Liver (tissue), 9 donors: ENCODE measurements around the gene PLA2G4E. TPM values are rescaled to one million over a fixed set of nuclear protein-coding genes. Genes with fewer than 3 reads are reported as not detected.

Source experiments
- DNase-seq: peaks from one replicate; pipeline ENCODE4 v3.0.0-alpha.2; 2017; ENCODE audit warnings: low spot score
- H3K27ac ChIP-seq, 2 donors: one replicate each; pipeline ENCODE4 v1.7.0; 2013; ENCODE audit warnings: inconsistent platforms in 2 of 2, low read length in 2 of 2, control low read depth in 1 of 2, low read depth in 1 of 2, mild to moderate bottlenecking in 1 of 2
- H3K27me3 ChIP-seq, 4 donors: one replicate each; pipeline versions ENCODE4 v1.6.1 to v1.7.0; 2013; ENCODE audit warnings: low read length in 3 of 4, inconsistent platforms in 1 of 4, mild to moderate bottlenecking in 1 of 4, moderate library complexity in 1 of 4; ENCODE audit not compliant: control insufficient read depth in 4 of 4, insufficient read depth in 4 of 4
- H3K36me3 ChIP-seq, 4 donors: one replicate each; pipeline versions ENCODE4 v1.6.1 to v1.7.0; 2013; ENCODE audit warnings: low read length in 3 of 4, mild to moderate bottlenecking in 3 of 4, low read depth in 1 of 4, moderate library complexity in 1 of 4; ENCODE audit not compliant: control insufficient read depth in 4 of 4, insufficient read depth in 3 of 4
- H3K4me1 ChIP-seq, 4 donors: one replicate each; pipeline versions ENCODE4 v1.6.1 to v1.7.0; 2013; ENCODE audit warnings: low read length in 3 of 4, mild to moderate bottlenecking in 3 of 4, moderate library complexity in 1 of 4; ENCODE audit not compliant: control insufficient read depth in 4 of 4, insufficient read depth in 4 of 4
- H3K4me3 ChIP-seq, 3 donors: one replicate each; pipeline versions ENCODE4 v1.6.1 to v1.7.0; 2013; ENCODE audit warnings: low read length in 3 of 3, control low read depth in 1 of 3, low read depth in 1 of 3, mild to moderate bottlenecking in 1 of 3
- H3K9ac ChIP-seq, 2 donors: one replicate each; pipeline ENCODE4 v1.7.0; 2013; ENCODE audit warnings: low read length in 2 of 2, mild to moderate bottlenecking in 2 of 2, moderate library complexity in 2 of 2, control low read depth in 1 of 2, low read depth in 1 of 2
- H3K9me3 ChIP-seq, 4 donors: one replicate each; pipeline versions ENCODE4 v1.6.1 to v1.7.0; 2013; ENCODE audit warnings: low read length in 3 of 4; ENCODE audit not compliant: control insufficient read depth in 4 of 4
- EGR1 ChIP-seq, 2 donors: IDR thresholded peaks; 2 replicates each; pipeline ENCODE4 v1.6.1; 2016 to 2018; ENCODE audit warnings: antibody characterized with exemption in 2 of 2, low read depth in 2 of 2
- FOXA1 ChIP-seq: IDR thresholded peaks from 2 replicates; pipeline ENCODE4 v1.6.1; 2016; ENCODE audit warnings: antibody characterized with exemption
- FOXA2 ChIP-seq: IDR thresholded peaks from 2 replicates; pipeline ENCODE4 v1.6.1; 2016; ENCODE audit warnings: antibody characterized with exemption
- HNF4A ChIP-seq, 2 donors: conservative IDR thresholded peaks; 2 replicates each; pipeline ENCODE4 v1.6.1; 2016; ENCODE audit warnings: antibody characterized with exemption in 2 of 2, mild to moderate bottlenecking in 2 of 2
- HNF4G ChIP-seq: IDR thresholded peaks from 2 replicates; pipeline ENCODE4 v1.6.1; 2016; ENCODE audit warnings: antibody characterized with exemption
- NR2F2 ChIP-seq: IDR thresholded peaks from 2 replicates; pipeline ENCODE4 v1.6.1; 2016; ENCODE audit warnings: antibody characterized with exemption
- RAD21 ChIP-seq, 2 donors: IDR thresholded peaks; 2 replicates each; pipeline ENCODE4 v1.6.1; 2016; ENCODE audit warnings: antibody characterized with exemption in 2 of 2, mild to moderate bottlenecking in 2 of 2
- REST ChIP-seq: IDR thresholded peaks from 2 replicates; pipeline ENCODE4 v1.6.1; 2016; ENCODE audit warnings: antibody characterized with exemption, mild to moderate bottlenecking
- RXRA ChIP-seq, 2 donors: IDR thresholded peaks; 2 replicates each; pipeline ENCODE4 v1.6.1; 2017 to 2018; ENCODE audit warnings: antibody characterized with exemption in 2 of 2, mild to moderate bottlenecking in 1 of 2
- SP1 ChIP-seq: IDR thresholded peaks from 2 replicates; pipeline ENCODE4 v1.6.1; 2018; ENCODE audit warnings: antibody characterized with exemption, mild to moderate bottlenecking
- TAF1 ChIP-seq: conservative IDR thresholded peaks from 2 replicates; pipeline ENCODE4 v1.6.1; 2016; ENCODE audit warnings: antibody characterized with exemption, mild to moderate bottlenecking
- ZBTB33 ChIP-seq: IDR thresholded peaks from 2 replicates; pipeline ENCODE4 v1.6.1; 2016; ENCODE audit warnings: antibody characterized with exemption
- WGBS: extraction: QIAGEN DNeasy Blood & Tissue Kit; methylation state at CpG from one replicate; pipeline ENCODE4 v1.1.7; 2013; 5-methylcytosine and 5-hydroxymethylcytosine counted together
- polyA plus RNA-seq, 2 donors: library from polyadenylated mRNA; stranded (reverse) in 1 of 2; unstranded in 1 of 2; fragments of 200-250 nt in 1 of 2; fragments of >200 nt in 1 of 2; fragmentation: Nextera tagmentation in 1 of 2; extraction: Ambion mirVana in 1 of 2; gene quantifications; one replicate each; pipeline versions ENCODE4 v1.2.1 to v1.2.3, GENCODE V29; 2013 to 2015
- total RNA-seq, 2 donors: library from RNA; depleted of rRNA; stranded (reverse); fragments of >200 nt; gene quantifications; one replicate each; pipeline ENCODE4 v1.2.3, GENCODE V29; 2014
- TF ChIP-seq, protein P1 (sequence below): IDR thresholded peaks from 2 replicates; pipeline ENCODE4 v1.6.1; 2016; ENCODE audit warnings: antibody characterized with exemption
- donor health status: healthy.
- donor health status: healthy.
- donor health status: healthy.
- donor health status: healthy.
- donor health status: healthy.

The PLA2G4E gene
- total and polyA plus RNA-seq, 4 donors: not detected

- no peaks in the 10 kb centered on the region for H3K36me3 ChIP-seq
- no peaks in the 10 kb centered on the region for H3K4me1 ChIP-seq
- no peaks in the 10 kb centered on the region for H3K27me3 ChIP-seq
- TF ChIP-seq RAD21 (IDR thresholded peaks at IDR 0.05): no peak
- no peak for TF ChIP-seq FOXA2
- TF ChIP-seq TAF1: no peak
- no peak for TF ChIP-seq EGR1 (IDR thresholded peaks at IDR 0.05; ENCODE audit: low read depth in 2 of 2)
- no peak for TF ChIP-seq RXRA (IDR thresholded peaks at IDR 0.05)
- TF ChIP-seq HNF4G: no peak
- no peak for TF ChIP-seq SP1
- TF ChIP-seq HNF4A (conservative IDR thresholded peaks at IDR 0.05): no peak
- TF ChIP-seq, protein P1, sequence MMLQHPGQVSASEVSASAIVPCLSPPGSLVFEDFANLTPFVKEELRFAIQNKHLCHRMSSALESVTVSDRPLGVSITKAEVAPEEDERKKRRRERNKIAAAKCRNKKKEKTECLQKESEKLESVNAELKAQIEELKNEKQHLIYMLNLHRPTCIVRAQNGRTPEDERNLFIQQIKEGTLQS: no peak
- TF ChIP-seq FOXA1: no peak
- TF ChIP-seq REST: no peak
- H3K27ac ChIP-seq: no peak overlapping the region
- no peak overlapping the region for H3K9ac ChIP-seq
- H3K9me3 ChIP-seq: no peaks in the 10 kb centered on the region
- no peak for DNase-seq
- H3K4me3 ChIP-seq: no peak overlapping the region
- 85% methylated on average over 7 of the region's 7 CpGs for WGBS
Observed at GRCh38 chr15:42027521-42027920, 6.7 kb upstream of the PLA2G4E start.

DNA sequence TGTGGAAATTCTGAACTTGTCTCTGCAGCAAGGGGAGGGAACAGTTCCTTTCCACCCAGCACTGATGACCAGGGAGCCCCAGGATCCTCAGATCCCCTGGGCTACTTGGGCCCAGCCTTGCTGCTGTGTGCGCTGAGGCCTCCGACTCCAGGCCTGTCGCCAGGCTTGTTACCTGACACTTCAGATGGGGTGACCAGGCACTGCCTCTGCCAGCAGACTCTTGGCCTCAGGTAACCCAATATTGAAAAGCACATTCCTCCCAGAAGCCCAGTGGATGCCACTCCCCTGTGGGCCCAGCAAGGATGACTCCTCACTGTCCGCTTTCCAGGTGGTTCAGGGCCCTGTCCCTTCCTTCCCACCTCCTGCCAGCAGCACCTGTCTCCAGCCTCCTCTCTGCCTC, 3.5 kb upstream of the PLA2G4E start:
- WGBS: 72% methylated on average over 4 of the region's 4 CpGs
- H3K9me3 ChIP-seq: no peaks in the 10 kb centered on the region
- H3K36me3 ChIP-seq: no peaks in the 10 kb centered on the region
- H3K27me3 ChIP-seq: no peaks in the 10 kb centered on the region
- DNase-seq: no peak
- TF ChIP-seq ZBTB33 (no peak), NR2F2 (no peak), REST (no peak)
- no peak overlapping the region for H3K27ac ChIP-seq
- H3K4me3 ChIP-seq: no peak overlapping the region
- H3K9ac ChIP-seq: no peak overlapping the region
- H3K4me1 ChIP-seq: no peaks in the 10 kb centered on the region
